Muscle of arm (tissue), 12 donors: Measurements from ENCODE around the gene KREMEN1. TPM values are rescaled to one million over a fixed set of nuclear protein-coding genes. Genes with fewer than 3 reads are reported as not detected.

Experiments used
- DNase-seq: peaks from one replicate; pipeline ENCODE4 v3.0.0-alpha.2; 2013
- polyA plus RNA-seq, 12 donors: library from polyadenylated mRNA; unstranded; fragments of 120-200 nt; gene quantifications; one replicate each; pipeline ENCODE4 v1.2.1, GENCODE V29; 2013; ENCODE audit not compliant: insufficient read length in 12 of 12

The KREMEN1 gene
- polyA plus RNA-seq, 12 donors, result 65.7 to 117 (median 83.6) TPM; not detected in 1

- no peak for DNase-seq
Observed at GRCh38 chr22:29147331-29147899, 74.6 kb downstream of the KREMEN1 start.

- DNase-seq, result no peak
Observed at GRCh38 chr22:29148036-29148435, 75.2 kb downstream of the KREMEN1 start.

- DNase-seq, result no peak
Observed at GRCh38 chr22:29148826-29149225, 76.0 kb downstream of the KREMEN1 start.

DNA sequence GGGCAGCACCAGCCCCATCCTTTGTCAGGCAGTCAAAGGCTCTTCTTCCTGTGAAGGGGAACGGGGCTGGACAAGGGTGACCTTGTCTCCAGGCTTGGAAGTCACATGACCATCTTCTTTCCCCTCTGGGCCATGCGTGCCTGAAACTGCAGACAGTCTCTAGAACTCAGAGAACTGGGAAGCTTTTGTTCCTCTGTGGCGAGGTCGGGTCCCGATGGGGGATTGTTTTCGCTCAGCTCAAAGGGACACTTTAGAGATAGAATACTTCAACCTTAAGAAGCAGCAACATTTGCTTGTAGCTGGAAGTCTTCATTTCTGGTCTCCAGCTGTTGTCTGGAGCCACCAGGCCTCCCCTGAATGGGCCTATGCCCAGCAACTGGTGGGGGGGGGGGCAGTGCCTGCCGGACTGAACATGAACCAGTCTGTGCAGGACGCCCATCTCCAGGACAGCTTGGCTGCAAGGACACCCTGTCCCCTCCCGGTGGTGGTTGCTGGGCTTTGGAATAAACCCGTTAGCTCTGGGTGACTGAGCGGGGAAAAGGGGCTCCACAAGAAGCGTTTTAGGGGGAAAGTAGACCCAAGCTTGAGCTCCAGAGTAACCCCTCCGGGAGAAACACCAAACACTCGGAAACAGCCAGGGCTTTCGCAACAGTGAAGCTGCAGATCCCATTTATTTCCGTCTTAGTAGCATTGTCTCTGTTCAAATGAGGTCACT lies 77.2 kb downstream of the KREMEN1 start:
- no peak for DNase-seq

DNA sequence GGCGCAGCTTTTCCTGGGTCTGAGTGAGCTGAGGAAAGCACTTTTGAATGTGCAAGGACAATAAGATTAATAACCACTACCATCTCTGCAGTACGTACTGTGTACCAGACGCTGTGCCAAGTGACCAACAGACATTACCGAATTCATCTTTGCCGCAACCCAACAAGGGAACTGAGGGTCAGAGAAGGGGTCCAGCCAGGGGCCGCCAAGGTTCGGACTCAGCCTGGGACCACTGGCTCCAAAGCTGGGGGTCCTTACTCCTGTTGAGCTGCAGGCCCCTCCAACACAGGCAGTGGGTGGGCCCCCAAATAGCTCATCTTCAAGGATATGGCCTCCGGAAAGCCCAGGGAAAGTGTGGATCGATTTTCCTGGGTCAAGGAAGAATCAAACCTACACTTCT lies 77.9 kb downstream of the KREMEN1 start:
- DNase-seq, result no peak

- no peak for DNase-seq
Observed at GRCh38 chr22:29151316-29151715, 78.5 kb downstream of the KREMEN1 start.

DNA sequence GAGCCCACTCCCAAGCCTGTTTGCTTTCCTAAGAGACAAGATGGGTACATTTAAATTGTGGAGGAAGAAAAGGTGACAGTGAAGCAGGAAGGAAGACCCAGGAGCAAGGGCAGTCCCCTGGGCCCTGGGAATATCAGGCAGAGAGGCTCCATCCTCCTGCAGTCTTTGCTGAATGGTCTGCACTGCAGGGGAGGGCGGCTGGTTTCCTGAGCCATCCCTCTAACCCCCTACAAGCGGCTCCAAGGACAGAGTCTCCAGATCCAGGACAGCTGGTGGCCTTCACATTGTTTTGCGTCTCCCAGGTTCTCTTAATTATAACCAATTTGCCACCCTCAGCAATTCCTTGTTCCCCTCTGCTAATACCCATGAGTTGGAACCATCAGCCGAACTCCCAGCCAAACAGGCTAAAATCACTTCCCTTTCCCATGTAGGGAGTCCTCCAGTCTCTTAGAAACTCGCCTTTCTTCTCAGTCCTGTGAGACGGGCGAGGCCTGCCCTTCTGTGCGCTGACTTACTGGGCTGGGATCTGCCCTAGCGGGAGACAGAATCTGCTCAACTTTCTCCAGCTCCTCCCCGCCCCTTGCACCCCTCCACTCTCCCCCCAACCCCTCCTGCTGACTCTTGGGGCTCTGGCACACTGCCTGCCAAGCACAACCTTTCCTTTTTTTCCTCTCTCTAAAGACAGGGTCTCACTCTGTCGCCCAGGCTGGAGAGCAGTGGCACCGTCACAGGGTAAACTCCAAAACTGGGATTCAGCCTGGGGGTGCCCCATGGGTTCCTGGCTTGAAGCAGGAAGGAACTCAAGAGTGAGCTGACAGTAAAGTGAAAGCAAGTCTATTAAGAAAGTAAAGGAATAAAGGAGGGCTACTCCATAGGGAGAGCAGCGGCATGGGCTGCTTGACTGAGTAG lies 79.5 kb downstream of the KREMEN1 start:
- no peak for DNase-seq

GRCh38 chr22:29152954-29153719 lies 80.3 kb downstream of the KREMEN1 start:
- no peak for DNase-seq

DNA sequence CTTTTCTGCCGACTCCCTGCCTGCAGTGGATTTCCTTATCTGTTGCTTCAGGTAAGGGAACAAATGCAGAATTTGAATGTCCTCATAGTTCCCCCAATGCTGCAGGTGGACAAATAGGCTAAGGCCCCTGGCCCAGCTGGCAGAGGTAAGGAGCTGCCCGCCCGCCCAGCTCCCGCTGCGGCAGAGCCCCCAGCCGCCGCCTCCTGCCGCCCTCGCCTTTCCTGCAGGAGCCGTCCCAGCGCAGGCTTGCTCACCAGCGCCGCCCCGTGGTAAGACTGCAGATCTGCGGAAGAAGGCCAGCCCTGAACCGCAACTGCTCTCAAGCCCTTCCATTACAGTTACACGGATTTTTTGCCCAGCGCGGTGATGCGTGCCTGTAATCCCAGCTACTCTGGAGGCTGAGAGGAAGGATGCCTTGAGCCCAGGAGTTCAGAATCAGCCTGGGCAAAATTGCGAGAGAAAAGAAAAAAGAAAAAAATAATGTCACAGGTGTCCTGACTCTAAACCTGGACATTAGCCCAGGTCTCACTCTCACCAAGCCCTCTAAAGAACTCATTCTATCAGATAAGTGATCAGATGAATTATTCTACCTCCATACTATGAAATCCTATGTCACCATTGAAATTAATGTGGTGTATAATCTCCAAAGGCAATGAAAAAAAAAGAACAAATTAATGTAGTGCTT lies 81.7 kb downstream of the KREMEN1 start:
- peak; percentile 71 for DNase-seq

DNA sequence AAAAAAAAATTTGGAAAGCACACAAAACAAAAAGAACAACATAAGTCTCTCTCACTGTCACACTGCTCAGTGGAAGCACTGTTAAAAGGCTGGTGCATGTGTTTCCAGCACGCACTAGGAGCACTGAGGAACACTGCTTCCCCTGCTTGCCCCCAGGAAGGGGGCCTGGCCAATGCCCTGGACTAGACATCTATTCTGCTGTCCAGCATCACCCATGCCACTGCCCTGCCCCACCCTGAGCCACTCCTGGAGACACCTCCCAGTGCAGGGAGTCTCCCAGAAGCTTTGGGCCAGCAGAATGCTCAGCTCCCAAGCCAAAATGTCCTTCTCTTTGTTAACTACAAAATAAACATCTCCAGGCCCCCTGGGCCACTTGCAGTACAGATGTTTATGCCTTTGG lies 83.1 kb downstream of the KREMEN1 start:
- no peak for DNase-seq

GRCh38 chr22:29156507-29156906 lies 83.7 kb downstream of the KREMEN1 start:
- DNase-seq, result no peak

GRCh38 chr22:29157759-29158535 lies 85.1 kb downstream of the KREMEN1 start:
- DNase-seq, result no peak

DNA sequence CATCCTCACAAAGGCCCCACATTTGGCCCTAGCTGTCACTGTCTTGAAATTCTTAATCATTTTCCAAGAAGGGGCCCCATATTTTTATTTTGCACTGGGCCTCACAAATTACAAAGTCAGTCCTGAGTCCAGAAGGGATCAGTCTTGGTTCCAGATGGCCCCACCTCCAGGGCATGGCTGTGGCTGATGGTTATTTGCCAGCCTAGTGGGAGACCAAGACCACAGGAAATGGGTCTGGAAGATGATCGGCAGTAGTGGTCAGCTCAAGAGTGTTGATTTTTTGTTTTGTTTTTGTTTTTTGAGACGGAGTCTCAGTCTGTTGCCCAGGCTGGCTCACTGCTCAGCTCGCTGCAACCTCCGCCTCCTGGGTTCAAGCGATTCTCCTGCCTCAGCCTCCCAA lies 85.7 kb downstream of the KREMEN1 start:
- DNase-seq, result no peak

GRCh38 chr22:29163808-29164207 lies 91.0 kb downstream of the KREMEN1 start:
- DNase-seq, result no peak

- DNase-seq, result no peak
Observed at GRCh38 chr22:29165321-29166060, 92.7 kb downstream of the KREMEN1 start.

DNA sequence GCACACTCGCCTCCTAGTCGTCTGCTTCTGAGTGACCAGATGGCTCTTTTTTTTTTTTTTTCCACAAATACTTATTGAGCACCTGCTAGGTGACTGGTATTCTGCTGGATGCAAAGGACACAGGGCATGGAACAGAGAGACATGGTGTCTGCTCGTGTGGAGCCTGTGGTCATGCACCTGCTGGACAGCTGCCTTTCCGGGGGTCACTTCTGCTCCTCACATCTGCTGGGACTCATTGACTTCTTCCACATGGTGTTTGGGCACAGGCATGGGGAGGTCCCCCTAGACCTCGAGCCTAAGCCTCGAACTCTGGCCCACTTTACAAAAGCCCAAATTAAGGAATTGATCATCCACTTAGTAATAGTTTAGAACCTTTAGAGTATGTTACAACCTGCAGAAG lies 93.3 kb downstream of the KREMEN1 start:
- DNase-seq, result no peak

DNA sequence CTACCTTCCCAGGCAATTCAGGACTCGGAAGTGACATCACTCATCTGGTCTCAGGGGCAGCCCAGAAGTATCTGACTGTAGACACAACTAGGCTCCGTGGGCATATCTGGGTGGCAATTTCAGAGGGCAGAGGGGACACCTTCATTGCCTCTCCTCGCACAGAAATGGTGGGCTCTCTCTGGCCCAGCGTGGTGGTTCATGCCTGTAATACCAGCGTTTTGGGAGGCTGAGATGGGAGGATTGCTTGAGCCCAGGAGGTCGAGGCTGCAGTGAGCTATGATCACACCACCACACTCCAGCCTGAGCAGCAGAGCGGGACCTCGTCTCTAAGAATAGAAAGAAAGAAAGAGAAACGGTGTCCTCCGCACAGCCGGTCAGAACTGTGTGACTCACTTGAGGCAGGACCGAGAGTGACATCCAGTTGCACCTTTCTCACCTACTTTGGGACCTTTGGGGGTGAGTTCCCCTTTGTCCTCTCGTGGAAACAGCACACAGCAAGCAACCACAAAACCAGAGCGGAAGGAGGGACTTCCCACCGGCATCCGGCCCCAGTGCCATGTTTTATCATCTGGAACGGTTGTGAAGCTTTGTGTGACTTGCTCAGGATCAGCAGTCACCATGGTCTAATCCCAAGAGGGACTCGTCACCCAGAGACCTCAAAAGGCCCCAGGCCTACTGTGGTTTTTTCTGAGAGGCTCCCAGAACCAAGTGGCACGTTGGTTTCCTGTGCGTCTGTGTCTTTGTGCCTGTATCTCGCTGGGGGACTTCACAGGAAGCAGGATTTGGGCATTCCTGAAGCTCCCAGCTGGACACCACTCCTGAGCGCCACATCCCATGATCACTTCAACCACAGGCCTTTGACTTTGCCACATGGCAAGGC lies 94.4 kb downstream of the KREMEN1 start:
- no peak for DNase-seq

- DNase-seq, result no peak
Observed at GRCh38 chr22:29171721-29172120, 98.9 kb downstream of the KREMEN1 start.

- no peak for DNase-seq
Observed at GRCh38 chr22:29172216-29172615, 99.4 kb downstream of the KREMEN1 start.
